ENCODE results near the gene CHRDL2. TPM values are rescaled to one million over a fixed set of nuclear protein-coding genes. Genes with fewer than 3 reads are reported as not detected.

Gene CHRDL2
- polyA plus RNA-seq, 3 donors: 0.29 to 0.50 (median 0.45) TPM

DNA sequence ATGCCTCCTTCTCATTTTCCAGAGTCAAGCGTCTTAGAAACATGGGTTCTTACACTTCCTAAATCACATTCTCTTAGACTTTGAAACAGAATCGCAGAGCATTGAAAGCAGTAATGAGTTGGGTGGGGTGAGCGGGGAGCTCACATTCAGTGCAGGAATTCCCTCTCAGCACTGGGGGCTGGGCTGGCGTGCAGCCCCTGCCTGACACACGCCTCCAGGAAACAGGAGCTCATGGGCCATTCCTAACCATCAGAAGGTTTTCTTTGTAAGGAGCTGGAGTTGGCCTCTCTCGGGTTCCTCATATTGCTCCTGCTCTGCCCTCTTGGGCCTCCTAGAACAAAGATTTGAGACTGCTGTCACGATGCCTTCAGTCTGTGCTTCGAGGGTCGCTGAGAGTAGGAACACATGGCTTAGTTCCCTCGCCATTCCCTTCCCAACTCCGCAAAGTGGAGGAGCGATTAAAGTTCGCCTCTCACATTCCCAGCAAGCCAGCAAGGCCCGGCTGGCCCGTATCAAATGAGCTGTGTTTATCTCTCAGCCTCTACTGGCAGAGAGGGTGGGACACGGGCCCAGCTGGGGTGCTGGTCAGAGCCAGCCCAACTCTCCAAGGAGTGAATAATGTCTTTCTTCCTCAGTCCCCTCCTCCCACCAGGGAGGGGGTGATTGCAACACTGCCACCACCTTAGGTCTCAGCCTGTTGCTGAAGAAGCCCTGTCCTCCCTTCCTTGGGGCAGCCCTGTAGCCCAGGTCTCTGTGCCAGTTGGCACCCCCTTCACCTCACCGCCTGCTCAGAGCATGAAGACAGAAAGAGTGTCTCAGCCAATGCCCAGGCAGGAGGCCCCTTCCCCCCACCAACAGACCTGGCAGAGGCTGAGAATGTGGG lies 10.4 kb downstream of the CHRDL2 start:
- peak in 4 of 11 donors; percentile 36 to 58 (median 52) for DNase-seq (ENCODE audit: extremely low read depth in 1 of 11, low read depth in 9 of 11, low spot score in 4 of 11)

DNA sequence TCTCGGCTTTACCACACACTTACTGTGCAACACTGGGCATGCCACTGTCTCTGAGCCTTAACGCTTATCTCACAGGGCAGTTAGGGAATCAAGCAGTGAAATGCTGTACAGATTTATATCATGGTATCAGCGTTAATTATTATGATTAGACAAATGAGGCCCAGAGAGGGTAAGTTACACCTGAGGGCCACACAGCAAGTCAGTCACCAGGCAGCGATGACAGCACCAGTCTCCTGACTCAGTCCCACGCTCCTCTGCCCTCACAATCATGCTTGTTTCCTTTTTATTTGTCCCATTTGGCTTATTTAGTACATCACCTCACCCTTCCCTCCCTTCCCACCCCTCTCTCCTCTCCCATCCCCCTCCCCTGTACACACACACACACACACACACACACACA lies 12.2 kb downstream of the CHRDL2 start:
- DNase-seq (ENCODE audit: extremely low read depth in 1 of 11, low read depth in 9 of 11, low spot score in 4 of 11): no peak

DNA sequence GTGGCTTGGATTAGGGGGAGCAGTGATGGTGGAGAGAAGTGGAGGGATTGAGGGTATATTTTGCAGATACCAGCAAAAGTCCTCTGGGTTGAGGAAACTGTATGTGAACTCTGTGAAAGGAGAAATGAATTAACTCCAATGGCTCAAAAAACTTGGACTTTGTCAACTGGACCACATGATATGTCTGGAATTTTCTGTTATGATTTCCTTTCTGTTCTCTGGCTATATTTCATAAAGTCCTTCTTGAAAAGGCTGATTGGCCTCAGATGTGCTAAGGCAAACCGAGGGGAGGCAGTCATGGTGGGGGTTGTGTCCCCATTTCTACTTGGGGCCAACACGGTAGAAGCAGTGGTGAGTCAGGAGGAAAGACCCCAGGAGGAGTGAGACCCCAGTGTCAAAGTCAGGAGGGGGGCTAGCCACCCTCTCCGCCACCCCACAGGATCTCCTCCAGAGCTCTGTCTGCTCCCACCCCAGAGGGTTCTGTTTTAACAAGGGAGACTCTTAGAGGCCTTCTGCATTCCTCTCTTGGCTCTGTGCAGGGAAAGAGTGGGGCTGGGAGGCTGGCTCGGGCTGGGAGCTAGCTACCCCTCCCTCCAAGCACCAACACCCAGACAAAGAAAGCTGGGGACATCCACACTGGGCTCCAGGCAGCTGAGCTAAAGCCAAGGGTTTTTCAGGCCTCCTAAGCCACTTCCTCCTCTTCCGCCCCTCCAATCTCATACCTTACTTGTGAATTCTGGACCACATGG lies 13.8 kb downstream of the CHRDL2 start:
- DNase-seq (ENCODE audit: extremely low read depth in 1 of 11, low read depth in 9 of 11, low spot score in 4 of 11): peak in 1 of 11 donors; percentile 28

DNA sequence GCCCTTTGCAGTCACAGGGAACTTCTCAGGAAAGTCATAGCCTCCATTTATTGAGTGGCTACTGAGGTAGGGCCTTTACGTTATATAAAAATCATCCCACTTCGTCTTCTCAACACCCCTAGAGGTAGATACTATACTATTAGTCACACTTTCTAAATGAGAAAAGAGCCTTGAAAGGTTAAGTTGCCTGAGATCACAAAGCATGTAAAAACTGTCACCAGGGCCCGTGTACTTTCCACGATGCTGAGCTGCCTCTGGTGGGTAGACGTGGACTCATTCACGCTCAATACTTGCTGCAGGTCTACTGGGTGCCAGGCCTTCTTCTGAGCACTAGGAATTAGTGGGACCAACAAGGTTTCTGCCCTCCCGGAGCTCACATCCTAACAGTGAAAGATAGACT lies 16.3 kb downstream of the CHRDL2 start:
- DNase-seq (ENCODE audit: extremely low read depth in 1 of 11, low read depth in 9 of 11, low spot score in 4 of 11): no peak

DNA sequence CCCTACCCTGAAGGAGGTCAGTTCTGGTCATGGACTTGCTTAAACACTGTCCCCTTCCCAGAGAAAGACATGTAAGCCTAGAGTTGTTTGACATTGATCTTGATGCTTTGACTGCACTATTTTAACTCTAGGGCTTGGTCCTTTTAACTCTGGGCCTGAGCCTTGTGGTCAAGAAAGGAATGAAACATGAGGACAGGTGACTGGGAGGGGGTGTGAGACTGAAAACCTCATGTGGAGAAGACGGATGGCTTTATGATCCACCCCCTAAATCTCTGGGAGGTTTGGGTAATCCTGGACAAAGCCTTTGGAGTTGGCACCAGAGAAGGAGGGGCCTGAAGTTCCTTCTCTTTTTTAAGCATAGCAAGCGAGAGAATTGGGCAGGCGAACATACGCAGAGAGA lies 17.5 kb downstream of the CHRDL2 start:
- DNase-seq (ENCODE audit: extremely low read depth in 1 of 11, low read depth in 9 of 11, low spot score in 4 of 11): no peak

DNA sequence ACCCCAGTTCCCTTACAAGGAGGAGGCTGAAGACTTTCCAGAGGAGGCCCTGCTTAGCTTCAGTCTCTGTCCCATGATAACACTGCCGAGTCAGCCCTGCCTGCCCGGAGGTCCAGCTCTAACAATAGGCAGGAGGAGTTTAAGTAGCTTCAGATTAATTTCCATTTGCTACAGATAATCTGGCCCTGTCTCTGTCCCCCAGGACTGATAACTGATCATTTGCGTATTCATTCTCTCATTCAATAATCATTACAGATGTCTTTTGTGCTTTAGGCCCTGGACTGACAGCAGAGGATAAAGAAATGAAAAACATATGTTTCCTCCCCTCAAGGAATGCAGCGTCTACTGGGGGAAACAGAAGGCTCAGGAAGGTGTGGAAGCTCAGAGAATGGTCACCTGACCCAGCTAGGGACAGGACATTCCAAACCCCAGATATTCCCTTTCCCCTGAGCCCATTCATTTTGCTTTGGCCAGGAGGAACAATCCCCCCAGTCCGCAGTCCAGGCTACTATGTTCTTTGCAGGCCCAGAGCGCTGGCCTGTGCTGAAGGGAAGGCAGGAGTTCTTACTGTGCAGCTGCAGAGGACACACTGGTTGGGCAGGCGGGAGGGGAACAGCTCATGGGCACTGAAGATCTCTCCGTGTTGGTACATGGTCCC lies 20.8 kb downstream of the CHRDL2 start:
- DNase-seq (ENCODE audit: extremely low read depth in 1 of 11, low read depth in 9 of 11, low spot score in 4 of 11): no peak

DNA sequence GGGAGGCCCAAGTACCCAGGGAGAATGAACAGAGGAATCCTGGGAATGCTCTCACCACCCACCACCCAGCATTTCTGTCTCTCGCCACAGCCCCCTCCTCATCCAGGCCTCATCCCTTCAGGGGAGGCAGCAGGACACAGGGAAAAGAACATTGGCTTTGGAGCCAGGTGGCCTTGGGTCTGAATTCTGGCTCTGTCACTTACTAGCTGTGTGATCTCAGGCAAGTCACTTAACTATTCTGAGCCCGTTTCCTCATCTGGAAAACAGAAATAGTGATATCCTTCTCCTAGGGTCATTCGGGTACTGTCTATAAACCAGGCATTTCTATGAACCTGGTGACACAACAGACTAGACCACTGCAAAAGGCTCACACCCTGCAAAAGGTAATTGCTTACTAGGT lies 22.1 kb downstream of the CHRDL2 start:
- no peak for DNase-seq (ENCODE audit: extremely low read depth in 1 of 11, low read depth in 9 of 11, low spot score in 4 of 11)

DNA sequence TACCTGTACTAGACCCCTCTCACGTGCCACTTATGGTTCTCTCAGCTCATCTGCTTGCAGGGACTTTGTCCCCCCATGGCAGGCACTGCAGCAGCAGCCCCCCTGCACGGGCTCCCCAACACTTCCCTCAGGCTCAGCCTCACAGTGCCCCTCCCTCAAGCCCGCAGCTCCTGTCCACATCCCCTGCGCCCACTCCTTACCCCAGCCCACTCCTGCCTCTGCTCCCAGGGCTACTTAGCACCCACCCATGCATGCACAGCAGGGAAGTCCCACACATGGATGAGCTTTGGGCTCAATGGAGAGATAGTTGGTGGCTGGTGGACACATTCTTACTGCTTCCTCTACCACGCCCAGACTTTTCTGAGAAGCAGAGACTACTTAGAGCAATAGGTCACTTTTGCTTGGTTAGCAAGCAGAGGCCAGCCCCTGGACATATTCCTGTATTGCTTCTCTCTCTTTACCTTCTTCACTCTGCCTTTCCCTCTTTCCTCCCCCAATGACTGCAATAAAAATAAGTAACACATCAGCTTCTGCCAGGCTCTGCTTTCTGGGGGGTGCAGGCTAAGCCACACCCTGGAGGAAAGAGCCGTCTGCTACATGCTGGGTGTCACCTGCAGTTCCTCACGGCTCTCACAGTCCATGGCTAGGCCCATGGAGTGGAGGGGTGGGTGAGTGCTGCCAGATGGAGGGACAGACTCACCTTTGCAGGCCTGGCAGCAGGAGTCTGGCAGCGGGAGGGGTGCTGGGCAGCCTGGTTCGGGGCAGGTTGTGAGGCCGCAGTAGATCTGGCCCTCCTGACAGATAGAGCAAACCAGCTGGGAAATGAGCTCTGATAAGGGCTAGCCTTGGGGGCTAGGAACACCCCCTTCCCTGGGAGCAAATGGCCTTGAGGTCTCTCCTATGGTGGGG lies 23.4 kb downstream of the CHRDL2 start:
- DNase-seq (ENCODE audit: extremely low read depth in 1 of 11, low read depth in 9 of 11, low spot score in 4 of 11): no peak

DNA sequence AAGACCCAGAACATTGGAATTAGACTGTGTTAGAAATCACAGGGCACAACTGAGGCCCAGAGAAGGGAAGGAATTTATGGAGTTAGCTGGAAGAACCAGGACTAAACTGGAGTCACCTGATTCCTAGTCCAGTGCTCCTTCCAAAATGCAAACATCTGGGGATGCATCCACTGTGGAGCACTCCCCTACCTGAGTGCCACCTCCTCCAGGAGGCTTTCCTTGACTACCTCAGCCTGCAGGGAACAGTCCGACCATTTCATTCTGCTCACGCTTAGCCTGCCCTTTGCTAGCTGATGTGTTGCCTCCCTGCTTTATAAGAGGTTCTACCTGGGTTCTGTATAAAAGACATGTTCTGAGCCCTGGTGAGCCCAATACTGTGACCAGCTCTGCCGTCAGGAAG lies 24.0 kb downstream of the CHRDL2 start:
- DNase-seq (ENCODE audit: extremely low read depth in 1 of 11, low read depth in 9 of 11, low spot score in 4 of 11): no peak

DNA sequence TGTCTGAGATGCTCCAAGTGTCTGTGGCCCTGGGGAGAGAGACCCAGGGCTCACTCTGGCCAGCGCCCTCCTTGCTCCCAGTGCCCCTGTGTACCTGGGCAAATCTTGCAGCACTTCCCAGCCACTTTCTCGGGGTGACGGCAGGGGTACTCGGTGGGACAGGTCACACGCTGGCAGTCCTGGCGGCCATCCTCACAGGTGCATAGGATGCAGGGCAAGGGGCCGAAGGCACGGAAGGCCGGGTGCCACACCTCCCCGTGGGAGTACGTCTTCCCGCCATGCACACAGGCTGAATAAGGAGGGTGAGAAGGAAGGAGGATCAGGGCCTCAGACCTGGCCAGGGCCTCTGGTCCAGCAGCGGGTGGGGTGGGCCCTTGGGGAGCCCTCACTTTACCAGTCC lies 28.0 kb downstream of the CHRDL2 start:
- no peak for DNase-seq (ENCODE audit: extremely low read depth in 1 of 11, low read depth in 9 of 11, low spot score in 4 of 11)

DNA sequence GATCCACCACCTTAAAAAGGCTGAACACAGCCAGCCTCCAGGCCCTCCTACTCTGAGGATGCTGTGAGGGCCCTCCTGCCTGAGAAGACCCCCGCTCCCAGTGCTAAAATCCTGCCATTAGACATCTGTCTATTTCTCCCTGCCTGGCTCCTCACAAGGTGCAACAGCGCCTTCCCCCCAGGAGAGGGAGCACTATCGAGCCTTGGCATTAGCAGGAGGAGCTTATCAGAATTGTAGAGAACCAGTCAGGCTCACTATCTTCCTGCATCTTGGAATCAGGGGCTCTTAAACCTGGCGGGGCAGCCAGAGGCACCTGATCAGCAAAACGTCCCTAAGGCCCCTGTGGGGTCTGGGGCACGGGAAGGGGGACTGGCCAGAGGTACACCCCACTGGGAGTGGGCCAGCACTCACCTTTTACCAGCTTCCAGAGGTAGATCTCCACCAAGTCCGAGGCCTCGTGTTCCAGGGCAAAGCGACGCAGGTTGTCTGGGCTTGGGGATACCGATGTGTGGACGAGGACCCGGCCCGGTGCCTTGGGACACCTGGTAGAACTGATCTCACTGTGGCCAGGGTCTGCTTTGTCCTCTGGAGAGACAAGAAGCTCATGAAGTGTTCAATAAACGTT lies 28.7 kb downstream of the CHRDL2 start:
- DNase-seq (ENCODE audit: extremely low read depth in 1 of 11, low read depth in 9 of 11, low spot score in 4 of 11): peak in 7 of 11 donors; percentile 37 to 70 (median 55)

DNA sequence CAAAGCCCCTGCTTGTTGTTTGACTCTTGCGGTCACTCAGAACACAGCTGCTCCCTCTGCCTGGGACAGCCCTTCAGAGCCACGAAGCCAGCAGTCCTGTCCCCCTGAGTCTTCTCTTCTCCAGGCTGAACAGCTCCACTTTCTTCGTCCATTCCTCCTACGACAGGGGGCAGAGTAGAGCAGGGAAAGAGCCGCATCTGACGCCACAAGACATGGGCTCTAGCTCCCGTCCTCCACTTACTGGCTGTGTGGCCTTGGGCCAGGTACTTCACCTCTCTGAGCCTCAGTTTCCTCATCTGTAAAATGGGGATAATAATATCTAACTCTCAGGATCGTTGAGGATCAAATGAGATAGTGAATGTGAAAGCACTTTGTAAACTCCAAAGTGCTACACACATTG lies 29.9 kb downstream of the CHRDL2 start:
- DNase-seq (ENCODE audit: extremely low read depth in 1 of 11, low read depth in 9 of 11, low spot score in 4 of 11): no peak

DNA sequence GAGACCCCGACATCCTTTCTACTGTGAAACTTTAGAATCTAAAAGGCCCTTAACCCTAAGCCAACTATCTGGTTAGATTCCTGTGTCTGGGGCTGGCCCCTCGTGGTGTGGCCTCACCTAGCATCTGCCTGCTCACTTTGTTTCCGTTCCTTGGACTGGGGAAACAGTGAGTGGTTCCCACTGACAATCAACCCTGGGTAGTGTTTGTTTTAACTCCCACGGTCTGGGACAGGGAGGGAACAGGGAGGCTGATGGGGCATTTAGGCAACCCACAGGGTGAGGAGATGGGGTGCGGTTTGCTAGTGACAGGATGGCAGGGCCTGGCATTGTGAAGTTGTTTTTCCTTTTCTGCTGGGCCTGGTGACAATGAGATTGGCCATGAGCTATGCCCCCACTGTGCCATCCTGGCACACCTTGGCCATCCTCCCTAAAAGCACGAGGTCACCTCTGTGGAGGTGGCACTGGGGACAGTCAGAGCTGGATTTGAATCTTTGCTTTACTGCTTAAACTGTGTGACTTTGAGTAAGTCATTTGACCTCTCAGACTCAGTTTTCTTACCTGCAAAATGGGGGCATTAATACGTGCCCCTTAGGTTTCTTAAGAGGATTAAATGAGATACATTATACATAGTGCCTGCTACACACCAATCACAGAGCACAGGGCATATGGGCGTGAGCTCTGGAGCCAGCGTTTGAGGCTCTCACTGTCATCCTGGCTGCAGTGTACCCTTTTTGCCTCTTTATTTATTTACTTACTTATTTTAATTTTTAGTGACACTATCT lies 31.4 kb downstream of the CHRDL2 start:
- DNase-seq (ENCODE audit: extremely low read depth in 1 of 11, low read depth in 9 of 11, low spot score in 4 of 11): no peak

DNA sequence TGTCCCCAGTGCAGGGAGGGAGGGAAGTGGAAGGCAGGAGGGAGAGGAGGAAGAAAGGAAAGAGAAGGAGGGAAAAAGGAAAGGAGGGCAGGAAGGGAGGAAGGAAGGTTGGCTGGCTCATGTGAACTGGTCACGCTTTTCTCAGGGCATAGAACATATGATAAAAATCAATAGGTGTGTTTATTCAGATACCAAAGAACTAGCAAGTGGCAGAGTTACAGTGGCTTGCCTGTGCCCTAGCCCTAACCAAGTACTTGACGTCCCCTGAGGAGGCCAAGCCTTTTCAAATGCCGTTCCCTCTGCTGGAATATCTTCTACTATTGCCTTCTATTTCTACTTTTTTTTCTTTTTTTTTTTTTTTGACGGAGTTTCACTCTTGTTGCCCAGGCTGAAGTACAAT lies 33.5 kb downstream of the CHRDL2 start:
- DNase-seq (ENCODE audit: extremely low read depth in 1 of 11, low read depth in 9 of 11, low spot score in 4 of 11): no peak

DNA sequence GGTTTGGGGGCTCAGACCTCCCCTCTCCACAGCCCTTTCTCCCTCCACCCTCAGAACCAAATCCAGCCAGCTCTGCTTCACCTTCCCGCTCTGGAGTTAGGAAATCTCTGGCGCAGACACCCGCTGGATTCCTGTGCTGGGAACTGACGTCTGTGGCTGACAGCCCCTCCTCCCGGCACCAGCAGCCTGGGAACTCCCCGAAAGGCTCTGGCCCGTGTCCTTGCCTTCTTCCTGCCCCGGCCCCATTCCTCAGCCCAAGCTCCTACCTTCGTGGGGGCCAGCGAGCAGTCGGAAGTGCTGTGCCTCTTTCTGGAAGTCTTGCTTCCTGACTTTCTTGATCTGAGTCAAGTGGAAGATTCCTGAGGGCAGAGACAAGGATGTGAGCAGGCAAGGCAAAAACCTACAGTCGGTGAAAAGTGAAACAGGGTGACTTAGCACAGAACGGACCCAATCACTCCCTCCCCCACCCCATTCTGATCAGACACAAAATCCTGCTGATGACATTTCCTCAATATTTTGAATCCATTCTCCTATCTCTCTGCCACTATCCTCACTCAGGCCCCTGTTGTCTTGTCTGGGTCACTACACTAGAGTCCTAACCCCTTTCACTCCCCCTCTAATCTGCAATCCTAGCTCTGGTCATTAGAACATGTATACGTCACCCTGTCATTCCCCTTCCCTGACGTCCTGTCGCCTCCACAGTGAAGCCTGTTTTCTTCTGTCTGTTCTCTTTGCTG lies 34.1 kb downstream of the CHRDL2 start:
- DNase-seq (ENCODE audit: extremely low read depth in 1 of 11, low read depth in 9 of 11, low spot score in 4 of 11): peak in 2 of 11 donors; percentile 26 to 53

DNA sequence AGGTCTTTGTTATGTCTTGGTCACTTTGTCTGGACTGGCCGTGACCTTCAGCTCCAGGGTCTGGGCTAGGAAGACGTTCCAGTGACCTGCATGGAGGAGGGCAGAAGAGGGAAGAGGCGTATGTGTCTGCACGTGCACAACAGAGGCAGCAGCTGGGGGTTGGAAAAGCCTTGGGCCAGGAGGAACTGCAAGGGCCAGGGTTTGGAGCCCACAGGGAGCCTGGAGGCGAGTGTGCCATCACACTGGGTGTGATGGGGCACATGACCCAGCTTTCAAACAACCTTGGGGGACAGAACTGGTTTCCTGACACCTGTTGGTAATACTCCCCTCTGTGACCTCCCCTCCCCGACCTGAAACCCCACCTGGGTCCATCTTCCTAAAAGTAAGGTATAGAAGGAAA lies 34.7 kb downstream of the CHRDL2 start:
- DNase-seq (ENCODE audit: extremely low read depth in 1 of 11, low read depth in 9 of 11, low spot score in 4 of 11): no peak

DNA sequence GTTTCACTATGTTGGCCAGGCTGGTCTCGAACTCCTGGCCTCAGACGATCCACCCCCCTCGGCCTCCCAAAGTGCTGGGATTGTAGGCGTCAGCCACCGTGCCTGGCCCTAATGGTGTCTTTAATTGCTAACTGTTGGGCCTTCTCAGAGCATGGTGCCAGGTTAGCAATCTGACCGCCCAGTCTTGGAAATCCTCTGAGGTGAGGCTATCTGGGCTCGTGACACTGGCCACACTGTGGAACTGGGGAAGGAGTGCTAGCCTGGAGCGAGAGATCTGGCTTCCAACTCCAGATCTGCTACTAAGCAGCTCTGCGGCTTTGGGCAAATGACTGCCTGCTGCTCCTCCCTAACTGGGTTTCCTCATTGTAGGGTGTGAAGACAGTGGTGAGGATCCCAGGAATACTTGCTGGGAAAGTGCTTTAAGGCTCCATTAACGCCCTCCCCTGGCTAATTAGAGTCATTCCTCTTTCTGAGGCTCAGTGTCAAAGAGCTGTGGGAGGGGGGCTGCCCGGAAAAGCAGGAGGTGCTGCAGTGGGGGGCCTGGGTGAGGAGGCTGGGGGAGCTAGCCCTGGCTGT lies 35.4 kb downstream of the CHRDL2 start:
- no peak for DNase-seq (ENCODE audit: extremely low read depth in 1 of 11, low read depth in 9 of 11, low spot score in 4 of 11)
